GM18526 (cell line): ENCODE measurements around the gene HMGN5.
A peak's percentile ranks its signal among the peaks of the same experiment; 100 is the strongest.

ENCODE experiments used
- POLR2A ChIP-seq: IDR thresholded peaks from 3 replicates; pipeline ENCODE4 v1.6.1; 2011; ENCODE audit not compliant: insufficient read length; ENCODE audit errors: extremely low read depth

The HMGN5 gene

GRCh38 chrX:81201671-81202455, at the start of gene HMGN5, which contains the start of gene SH3BGRL:
TSS of gene HMGN5 (minus strand) at chrX:81201913. CDS start at chrX:81121549, 80,364 bp downstream.
TSS of gene SH3BGRL (plus strand) at chrX:81202102. CDS start at chrX:81202201, 99 bp downstream.
- TF ChIP-seq POLR2A, result peak; percentile 38

- no peak for TF ChIP-seq POLR2A
Observed at GRCh38 chrX:81241753-81242152, 40.0 kb upstream of the HMGN5 start.

GRCh38 chrX:81240701-81241331, 39.1 kb upstream of the HMGN5 start:
- TF ChIP-seq POLR2A, result no peak

GRCh38 chrX:81238166-81238565, 36.5 kb upstream of the HMGN5 start:
- TF ChIP-seq POLR2A, result no peak

- TF ChIP-seq POLR2A, result no peak
Observed at GRCh38 chrX:81237516-81237915, 35.8 kb upstream of the HMGN5 start.

GRCh38 chrX:81232218-81232617, 30.5 kb upstream of the HMGN5 start:
- TF ChIP-seq POLR2A, result no peak

GRCh38 chrX:81231476-81231875, 29.8 kb upstream of the HMGN5 start:
- no peak for TF ChIP-seq POLR2A

- TF ChIP-seq POLR2A, result no peak
Observed at GRCh38 chrX:81229901-81230300, 28.2 kb upstream of the HMGN5 start.

GRCh38 chrX:81229229-81229628, 27.5 kb upstream of the HMGN5 start:
- TF ChIP-seq POLR2A, result no peak

- no peak for TF ChIP-seq POLR2A
Observed at GRCh38 chrX:81215685-81216084, 14.0 kb upstream of the HMGN5 start.

GRCh38 chrX:81208916-81209315, 7.2 kb upstream of the HMGN5 start:
- no peak for TF ChIP-seq POLR2A

- no peak for TF ChIP-seq POLR2A
Observed at GRCh38 chrX:81206476-81206875, 4.8 kb upstream of the HMGN5 start.

- no peak for TF ChIP-seq POLR2A
Observed at GRCh38 chrX:81205551-81205950, 3.8 kb upstream of the HMGN5 start.

GRCh38 chrX:81202943-81203342, 1.2 kb upstream of the HMGN5 start:
- no peak for TF ChIP-seq POLR2A

GRCh38 chrX:81202456-81202819, 725 bp upstream of the HMGN5 start:
- TF ChIP-seq POLR2A, result no peak

- no peak for TF ChIP-seq POLR2A
Observed at GRCh38 chrX:81201071-81201470, 642 bp downstream of the HMGN5 start.

- no peak for TF ChIP-seq POLR2A
Observed at GRCh38 chrX:81195712-81196111, 6.0 kb downstream of the HMGN5 start.

GRCh38 chrX:81195259-81195658, 6.5 kb downstream of the HMGN5 start:
- TF ChIP-seq POLR2A, result no peak
